Fibroblast of villous mesenchyme (primary cell): ENCODE results near the gene PDE6A. TPM values are rescaled to one million over a fixed set of nuclear protein-coding genes. Genes with fewer than 3 reads are reported as not detected.

Experiments
- DNase-seq: peaks from one replicate; pipeline ENCODE4 v3.0.0-alpha.2; 2010; ENCODE audit warnings: low read depth
- H3K4me3 ChIP-seq: 2 replicates; pipeline ENCODE4 v1.5.1; 2011; ENCODE audit warnings: low read depth, mild to moderate bottlenecking, low read length
- total RNA-seq: library from RNA; depleted of rRNA; stranded (reverse); fragments of >200 nt; gene quantifications from 2 replicates; pipeline ENCODE4 v1.2.3, GENCODE V29; 2012
- TF ChIP-seq, protein P1 (sequence below): IDR thresholded peaks from 2 replicates; pipeline ENCODE4 v1.5.1; 2012; ENCODE audit warnings: low read depth, mild to moderate bottlenecking, low read length; ENCODE audit not compliant: insufficient read depth

Gene PDE6A
- total RNA-seq, 1 donor = under 0.01 TPM

DNA sequence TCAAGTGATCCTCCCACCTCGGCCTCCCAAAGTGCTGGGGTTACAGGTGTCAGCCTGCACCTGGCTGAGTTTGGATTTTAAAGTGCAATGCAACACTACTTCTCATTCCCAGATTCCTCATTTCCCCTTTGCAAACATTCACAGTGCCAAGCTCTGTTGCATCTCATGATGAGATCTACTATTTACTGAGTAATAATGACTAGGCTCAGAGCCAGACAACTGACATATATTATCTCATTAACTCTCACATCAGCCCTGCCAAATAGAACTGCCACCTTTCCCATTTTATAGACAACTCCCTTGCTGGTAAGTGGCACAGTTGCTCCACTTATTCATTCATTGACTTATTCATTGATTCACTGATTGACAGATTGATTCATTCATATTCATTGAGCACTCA is 7.0 kb downstream of the PDE6A start:
- TF ChIP-seq, protein P1, sequence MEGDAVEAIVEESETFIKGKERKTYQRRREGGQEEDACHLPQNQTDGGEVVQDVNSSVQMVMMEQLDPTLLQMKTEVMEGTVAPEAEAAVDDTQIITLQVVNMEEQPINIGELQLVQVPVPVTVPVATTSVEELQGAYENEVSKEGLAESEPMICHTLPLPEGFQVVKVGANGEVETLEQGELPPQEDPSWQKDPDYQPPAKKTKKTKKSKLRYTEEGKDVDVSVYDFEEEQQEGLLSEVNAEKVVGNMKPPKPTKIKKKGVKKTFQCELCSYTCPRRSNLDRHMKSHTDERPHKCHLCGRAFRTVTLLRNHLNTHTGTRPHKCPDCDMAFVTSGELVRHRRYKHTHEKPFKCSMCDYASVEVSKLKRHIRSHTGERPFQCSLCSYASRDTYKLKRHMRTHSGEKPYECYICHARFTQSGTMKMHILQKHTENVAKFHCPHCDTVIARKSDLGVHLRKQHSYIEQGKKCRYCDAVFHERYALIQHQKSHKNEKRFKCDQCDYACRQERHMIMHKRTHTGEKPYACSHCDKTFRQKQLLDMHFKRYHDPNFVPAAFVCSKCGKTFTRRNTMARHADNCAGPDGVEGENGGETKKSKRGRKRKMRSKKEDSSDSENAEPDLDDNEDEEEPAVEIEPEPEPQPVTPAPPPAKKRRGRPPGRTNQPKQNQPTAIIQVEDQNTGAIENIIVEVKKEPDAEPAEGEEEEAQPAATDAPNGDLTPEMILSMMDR = no peak
- DNase-seq = no peak

DNA sequence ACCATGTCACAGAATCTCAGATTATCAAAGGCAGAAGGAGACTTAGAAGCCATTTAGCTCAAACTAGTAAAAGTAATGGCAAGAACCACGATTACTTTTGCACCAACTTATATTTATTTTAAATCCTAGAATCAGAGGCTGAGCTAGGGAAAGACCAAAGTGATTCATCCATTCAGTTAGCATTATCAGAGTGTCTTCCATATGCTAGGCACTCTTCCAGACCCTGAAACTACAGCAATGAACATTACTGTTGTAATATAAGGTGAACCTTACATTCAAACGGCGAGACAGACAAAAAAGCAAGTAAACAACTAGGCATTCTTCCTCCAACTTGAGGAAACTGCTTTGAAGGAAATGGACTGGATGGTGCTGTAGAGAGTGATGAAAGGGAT is 7.9 kb downstream of the PDE6A start:
- TF ChIP-seq, protein P1 = no peak
- H3K4me3 ChIP-seq = no peak overlapping the region
- DNase-seq = no peak

More for the DNA sequence above, 7.0 kb downstream of the PDE6A start:
- no peak overlapping the region for H3K4me3 ChIP-seq

DNA sequence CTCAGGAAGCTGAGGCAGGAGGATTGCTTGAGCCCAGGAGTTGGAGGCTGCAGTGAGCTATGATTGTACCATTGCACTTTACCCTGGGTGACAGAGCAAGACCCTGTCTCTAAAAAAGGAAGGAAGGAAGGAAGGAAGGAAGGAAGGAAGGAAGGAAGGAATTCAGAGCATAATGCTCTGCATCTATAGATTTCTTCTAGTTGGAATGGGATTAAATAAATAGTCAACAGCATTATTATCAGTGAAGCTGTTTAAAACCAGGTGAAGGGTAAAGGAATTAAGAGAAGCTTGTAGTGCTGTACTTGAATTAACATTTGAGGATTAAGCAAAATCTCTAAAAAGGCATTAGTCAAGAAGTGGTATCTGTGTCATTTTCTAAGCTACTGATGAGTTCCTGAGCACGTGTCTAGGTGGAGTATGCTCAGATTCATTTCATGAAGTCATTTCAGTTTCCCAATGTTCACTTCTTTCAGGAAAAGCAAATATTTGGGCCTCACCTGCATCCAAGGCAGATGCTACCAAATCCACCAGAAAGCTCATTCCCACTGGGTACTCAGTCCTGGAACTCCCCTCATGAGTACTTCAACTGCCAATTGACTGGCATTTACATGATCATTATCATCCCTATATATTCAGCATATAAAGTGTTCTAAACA is 8.4 kb downstream of the PDE6A start:
- no peak for DNase-seq
- H3K4me3 ChIP-seq = no peak overlapping the region
- TF ChIP-seq, protein P1 = no peak

DNA sequence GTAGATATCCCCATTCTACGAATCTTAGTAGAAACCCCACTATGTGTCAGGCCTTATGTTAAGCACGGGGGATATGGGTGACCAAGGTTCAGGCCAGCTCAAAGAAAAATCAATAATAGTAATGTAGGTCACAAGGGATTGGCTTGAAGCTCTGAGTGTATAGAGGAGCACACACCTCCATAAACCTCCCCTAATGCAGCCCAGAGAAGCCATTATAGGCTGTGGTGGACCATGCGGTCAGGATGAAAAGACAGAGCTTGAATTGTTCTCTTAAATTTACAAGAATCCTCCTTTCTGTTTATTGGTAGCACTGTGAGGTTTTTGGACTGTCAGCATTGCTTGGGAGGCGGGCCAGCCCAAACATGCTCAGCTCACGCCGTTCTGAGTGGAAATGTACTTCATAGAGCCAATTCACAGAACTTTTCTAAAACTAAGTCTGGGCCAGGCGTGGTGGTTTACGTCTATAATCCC is 9.1 kb downstream of the PDE6A start:
- TF ChIP-seq, protein P1 = no peak
- DNase-seq = no peak
- no peak overlapping the region for H3K4me3 ChIP-seq

DNA sequence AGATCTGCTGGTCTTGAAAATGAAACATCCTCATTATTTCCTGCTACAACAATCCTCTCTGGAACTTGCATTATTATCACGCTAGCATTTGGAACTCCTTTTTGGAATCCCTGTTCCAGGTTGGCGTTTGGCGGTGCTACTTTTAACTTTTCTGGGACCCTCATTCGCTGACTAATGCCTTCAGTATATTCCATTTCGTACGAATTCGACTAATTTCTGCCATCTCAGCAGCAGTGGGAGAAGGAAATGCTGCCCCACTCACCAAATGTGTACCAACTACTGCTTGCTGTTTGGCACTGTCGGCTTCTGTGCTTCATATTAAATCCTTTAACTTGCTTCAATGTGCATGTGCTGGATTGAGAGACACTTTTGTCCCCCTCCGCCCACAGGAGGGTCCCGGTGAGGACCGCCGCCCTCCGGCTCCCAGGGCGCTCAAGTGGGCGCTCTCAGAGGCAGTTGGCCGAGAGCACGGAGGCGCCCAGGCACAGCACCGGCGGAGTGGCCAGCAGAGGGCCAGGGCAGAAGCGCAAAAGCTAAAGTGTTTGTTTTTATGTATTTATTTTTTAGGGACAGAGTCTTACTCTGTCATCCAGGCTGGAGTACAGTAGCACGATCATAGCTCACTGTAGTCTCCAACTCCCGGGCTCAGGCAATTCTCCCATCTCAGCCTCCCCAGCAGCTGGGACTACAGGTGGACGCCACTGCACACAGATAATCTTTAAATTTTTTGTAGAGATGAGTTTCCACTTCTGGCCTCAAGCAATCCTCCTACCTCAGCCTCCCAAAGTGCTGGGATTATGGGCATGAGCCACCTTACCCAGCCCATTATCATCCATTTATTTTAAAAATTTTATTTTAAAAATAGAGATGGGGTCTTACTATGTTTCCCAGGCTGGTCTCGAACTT is 11.9 kb downstream of the PDE6A start:
- peak overlapping the region; percentile 9 for H3K4me3 ChIP-seq
- TF ChIP-seq, protein P1 = peak; percentile 43
- no peak for DNase-seq

DNA sequence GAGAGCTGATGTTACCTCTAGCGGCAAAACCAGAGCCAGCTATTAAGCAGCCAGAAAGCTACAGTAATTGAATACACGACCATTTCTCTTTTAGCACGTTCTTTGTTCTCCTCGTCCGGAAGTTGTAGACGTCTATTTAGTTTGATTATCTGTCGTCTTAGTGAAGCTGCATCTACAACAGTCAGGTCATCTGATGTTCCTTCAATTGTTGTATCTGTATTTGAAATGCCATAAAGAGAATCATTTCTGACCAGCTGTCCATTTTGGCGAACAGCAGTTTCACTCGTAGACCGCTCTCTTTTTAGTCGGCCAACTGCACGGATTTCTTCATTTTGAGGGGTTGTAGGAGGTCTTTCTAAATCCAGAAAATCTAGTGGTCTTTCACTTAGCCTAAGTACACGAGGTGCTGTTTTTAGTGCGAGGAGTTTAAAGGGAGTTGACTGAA is 12.6 kb downstream of the PDE6A start:
- no peak for DNase-seq
- no peak overlapping the region for H3K4me3 ChIP-seq
- TF ChIP-seq, protein P1 = no peak
